Neural cell (in vitro differentiated cells): ENCODE results near the gene TBC1D22B. TPM values are rescaled to one million over a fixed set of nuclear protein-coding genes. Genes with fewer than 3 reads are reported as not detected.
"Not testable (repeated sequence)": the region's sequence is repeated elsewhere in the genome, so short reads cannot be mapped to it uniquely, and the experiment has no call there.

Experiments used
- H2AFZ ChIP-seq: fragments of 200-600, 300-800 bp; sonication (generic), shearing (Covaris generic); 2 replicates; pipeline ENCODE4 v1.6.0; 2014; ENCODE audit warnings: low read depth, mild to moderate bottlenecking, antibody characterized with exemption, low read length, moderate library complexity
- H3F3A ChIP-seq: fragments of 200-600 bp; shearing (Covaris generic); 2 replicates; pipeline ENCODE4 v1.6.1; 2016; ENCODE audit warnings: mild to moderate bottlenecking, moderate library complexity, mixed read lengths, antibody characterized with exemption, low read length; ENCODE audit not compliant: insufficient read depth, poor library complexity, severe bottlenecking
- H3K27ac ChIP-seq: fragments of 200-600, 300-800 bp; sonication (generic), shearing (Covaris generic); 2 replicates; pipeline ENCODE4 v1.5.1; 2014; ENCODE audit warnings: mild to moderate bottlenecking, low read length, moderate library complexity
- H3K27me3 ChIP-seq: fragments of 300-800, 200-600 bp; sonication (generic), shearing (Covaris generic); 2 replicates; pipeline ENCODE4 v1.6.0; 2014; ENCODE audit warnings: mild to moderate bottlenecking, low read depth, low read length, moderate library complexity; ENCODE audit not compliant: insufficient read depth
- H3K36me3 ChIP-seq: fragments of 300-800, 200-600 bp; sonication (generic), shearing (Covaris generic); 2 replicates; pipeline ENCODE4 v1.5.1; 2014; ENCODE audit warnings: mild to moderate bottlenecking, antibody characterized with exemption, low read length, moderate library complexity; ENCODE audit not compliant: insufficient read depth
- H3K4me2 ChIP-seq: fragments of 300-800, 200-600 bp; sonication (generic), shearing (Covaris generic); 2 replicates; pipeline ENCODE4 v1.6.0; 2014; ENCODE audit warnings: mild to moderate bottlenecking, low read length
- H3K4me3 ChIP-seq: fragments of 300-800, 200-600 bp; sonication (generic), shearing (Covaris generic); 2 replicates; pipeline ENCODE4 v1.5.1; 2014; ENCODE audit warnings: mild to moderate bottlenecking, low read length, moderate library complexity
- H3K79me2 ChIP-seq: fragments of 200-600 bp; shearing (Covaris generic); replicated peaks from 2 replicates; pipeline ENCODE4 v1.6.0; 2014; ENCODE audit warnings: mild to moderate bottlenecking, low read length, moderate library complexity; ENCODE audit not compliant: insufficient read depth
- H3K9ac ChIP-seq: fragments of 300-800, 200-600 bp; sonication (generic), shearing (Covaris generic); 2 replicates; pipeline ENCODE4 v1.6.1; 2016; ENCODE audit warnings: mild to moderate bottlenecking, low read length, mixed read lengths
- H3K9me2 ChIP-seq: fragments of 200-600 bp; shearing (Covaris generic); 2 replicates; pipeline ENCODE4 v1.6.1; 2016; ENCODE audit warnings: mild to moderate bottlenecking, low read length, mixed read lengths; ENCODE audit not compliant: insufficient read depth
- H3K9me3 ChIP-seq: fragments of 200-600, 300-800 bp; sonication (generic), shearing (Covaris generic); 2 replicates; pipeline ENCODE4 v1.6.1; 2016; ENCODE audit warnings: mild to moderate bottlenecking, mixed run types, low read length, moderate library complexity, mixed read lengths
- H4K20me1 ChIP-seq: fragments of 200-600 bp; shearing (Covaris generic); 2 replicates; pipeline ENCODE4 v1.6.1; 2016; ENCODE audit warnings: mild to moderate bottlenecking, mixed run types; ENCODE audit not compliant: insufficient read depth
- CTCF ChIP-seq: fragments of 450-650 bp; IDR thresholded peaks from 2 replicates; pipeline ENCODE4 v1.5.1; 2014; ENCODE audit warnings: antibody characterized with exemption, mild to moderate bottlenecking, moderate library complexity; ENCODE audit not compliant: poor library complexity, severe bottlenecking
- EP300 ChIP-seq: fragments of 450-650 bp; conservative IDR thresholded peaks from 2 replicates; pipeline ENCODE4 v1.6.1; 2014; ENCODE audit warnings: antibody characterized with exemption, mild to moderate bottlenecking, moderate library complexity; ENCODE audit not compliant: poor library complexity, severe bottlenecking
- EZH2 ChIP-seq: fragments of 200-600, 300-800 bp; shearing (Covaris generic), sonication (generic); IDR thresholded peaks from 2 replicates; pipeline ENCODE4 v1.6.1; 2014; ENCODE audit warnings: antibody characterized with exemption, low read length, borderline replicate concordance, mild to moderate bottlenecking; ENCODE audit not compliant: insufficient read depth, poor library complexity, severe bottlenecking
- MXI1 ChIP-seq: fragments of 450-650 bp; conservative IDR thresholded peaks from 2 replicates; pipeline ENCODE4 v1.6.1; 2014; ENCODE audit warnings: antibody characterized with exemption, mild to moderate bottlenecking; ENCODE audit not compliant: poor library complexity, severe bottlenecking
- POLR2AphosphoS5 ChIP-seq: IDR thresholded peaks from 2 replicates; pipeline ENCODE4 v1.6.1; 2012
- RAD21 ChIP-seq: fragments of 450-650 bp; conservative IDR thresholded peaks from 2 replicates; pipeline ENCODE4 v1.6.1; 2014; ENCODE audit warnings: antibody characterized with exemption, mild to moderate bottlenecking, moderate library complexity
- REST ChIP-seq: IDR thresholded peaks from 2 replicates; pipeline ENCODE4 v1.6.1; 2012; ENCODE audit warnings: borderline replicate concordance
- SMC3 ChIP-seq: fragments of 450-650 bp; conservative IDR thresholded peaks from 2 replicates; pipeline ENCODE4 v1.6.1; 2014; ENCODE audit warnings: antibody characterized with exemption, mild to moderate bottlenecking, moderate library complexity; ENCODE audit not compliant: poor library complexity
- TAF1 ChIP-seq: IDR thresholded peaks from 2 replicates; pipeline ENCODE4 v1.6.1; 2012; ENCODE audit warnings: low read depth
- polyA plus RNA-seq: library from polyadenylated mRNA; depleted of rRNA; stranded (reverse); fragments of >200 nt; gene quantifications from 2 replicates; pipeline ENCODE4 v1.2.3, GENCODE V29; 2014

The TBC1D22B gene
- polyA plus RNA-seq, 1 donor from 2014 or later, result 10.6 TPM

GRCh38 chr6:37343248-37343647 lies 85.7 kb downstream of the TBC1D22B start:
- Histone ChIP-seq H3F3A (no peaks in the 10 kb centered on the region), H3K4me2 (no peak overlapping the region), H3K9me2 (no peaks in the 10 kb centered on the region), H2AFZ (no peak overlapping the region), H3K9ac (no peak overlapping the region), H3K27me3 (no peaks in the 10 kb centered on the region), H3K27ac (no peak overlapping the region), H3K36me3 (no peaks in the 10 kb centered on the region), H3K79me2 (no peaks in the 10 kb centered on the region), H3K9me3 (no peaks in the 10 kb centered on the region), H3K4me3 (no peak overlapping the region), H4K20me1 (no peaks in the 10 kb centered on the region)
- no peak for TF ChIP-seq MXI1
- no peak for TF ChIP-seq CTCF

GRCh38 chr6:37344308-37344707 lies 86.7 kb downstream of the TBC1D22B start:
- H3K9me3 ChIP-seq, result no peaks in the 10 kb centered on the region
- no peak overlapping the region for H3K27ac ChIP-seq
- H4K20me1 ChIP-seq, result no peaks in the 10 kb centered on the region
- H3K79me2 ChIP-seq, result no peaks in the 10 kb centered on the region
- TF ChIP-seq CTCF (no peak), REST (no peak), EZH2 (no peak), EP300 (no peak), RAD21 (no peak), SMC3 (no peak), TAF1 (no peak), MXI1 (no peak), POLR2AphosphoS5 (no peak)
- no peaks in the 10 kb centered on the region for H3K27me3 ChIP-seq
- no peak overlapping the region for H3K4me3 ChIP-seq
- H3K4me2 ChIP-seq, result no peak overlapping the region
- H2AFZ ChIP-seq, result no peak overlapping the region
- no peaks in the 10 kb centered on the region for H3K9me2 ChIP-seq
- H3K36me3 ChIP-seq, result no peaks in the 10 kb centered on the region
- no peaks in the 10 kb centered on the region for H3F3A ChIP-seq
- no peak overlapping the region for H3K9ac ChIP-seq

GRCh38 chr6:37345804-37346203 lies 88.2 kb downstream of the TBC1D22B start:
- not testable (repeated sequence) for H3K27me3 ChIP-seq, H3K4me2 ChIP-seq, H3K9ac ChIP-seq, H3K9me2 ChIP-seq, H3K9me3 ChIP-seq, H2AFZ ChIP-seq, H3K4me3 ChIP-seq, H4K20me1 ChIP-seq, H3K79me2 ChIP-seq, H3K27ac ChIP-seq, H3K36me3 ChIP-seq, H3F3A ChIP-seq
